HG03520 (cell line): ENCODE measurements around the gene RIPK1.

ENCODE experiments used
- ATAC-seq: cut with Tn5 transposase; IDR thresholded peaks from one replicate; pipeline ENCODE4 v1.9.1; 2021; ENCODE audit warnings: mild to moderate bottlenecking, moderate library complexity; ENCODE audit not compliant: unreplicated experiment

RIPK1 gene

GRCh38 chr6:3159805-3160781 is 91.8 kb downstream of the RIPK1 start:
- ATAC-seq = no peak

GRCh38 chr6:3162067-3162497 is 93.8 kb downstream of the RIPK1 start:
- no peak for ATAC-seq

- ATAC-seq = peak; percentile 39
Observed at GRCh38 chr6:3162565-3163247, 94.4 kb downstream of the RIPK1 start.

- ATAC-seq = no peak
Observed at GRCh38 chr6:3163248-3163594, 94.9 kb downstream of the RIPK1 start.

- no peak for ATAC-seq
Observed at GRCh38 chr6:3164388-3164787, 96.1 kb downstream of the RIPK1 start.
